NCI-H2081 treated with DMSO at 0.1 percent for 48 hours (cell line): ENCODE data around the gene ZNF44.

Source experiments
- DNase-seq: peaks from one replicate; lab custom pipeline; 2025; lab: John Stamatoyannopoulos, UW

ZNF44 gene

DNA sequence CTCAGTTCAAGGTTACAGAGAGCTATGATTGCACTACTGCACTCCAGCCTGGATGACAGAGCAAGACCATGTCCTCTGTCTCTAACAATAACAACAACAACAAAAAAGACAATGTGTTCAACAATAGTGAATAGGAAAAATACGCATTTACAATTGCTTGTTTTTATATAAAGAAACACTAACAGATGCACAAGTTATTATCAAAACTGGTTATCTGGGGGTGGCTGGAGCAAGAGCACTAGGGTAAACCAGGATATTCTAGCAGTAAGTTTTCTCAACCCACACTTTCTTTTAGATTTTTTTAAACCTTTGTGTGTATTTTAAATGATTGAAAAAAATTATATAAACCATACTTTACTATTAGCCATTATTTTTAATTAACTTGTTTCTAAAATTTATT lies 33.1 kb downstream of the ZNF44 start:
- DNase-seq = no peak

DNA sequence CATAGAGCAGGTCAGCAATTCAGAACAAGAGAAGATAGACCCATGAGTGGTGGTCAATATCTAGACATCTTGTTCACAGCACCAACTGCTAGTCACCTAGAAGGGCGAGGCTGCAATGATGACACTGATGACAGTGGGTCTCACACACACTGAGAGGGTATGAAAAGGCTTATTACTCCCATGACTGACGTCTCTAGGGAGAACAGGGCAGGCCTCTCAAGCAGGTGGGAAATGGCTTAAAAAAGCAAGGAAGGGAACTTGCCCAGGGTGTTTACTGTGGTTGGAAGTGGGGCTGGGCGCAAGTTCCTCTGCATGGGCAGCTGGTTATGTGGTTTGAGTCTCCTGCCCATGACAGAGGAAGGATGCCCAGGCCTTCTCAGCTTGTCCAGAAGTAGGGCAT lies 33.8 kb downstream of the ZNF44 start:
- no peak for DNase-seq

DNA sequence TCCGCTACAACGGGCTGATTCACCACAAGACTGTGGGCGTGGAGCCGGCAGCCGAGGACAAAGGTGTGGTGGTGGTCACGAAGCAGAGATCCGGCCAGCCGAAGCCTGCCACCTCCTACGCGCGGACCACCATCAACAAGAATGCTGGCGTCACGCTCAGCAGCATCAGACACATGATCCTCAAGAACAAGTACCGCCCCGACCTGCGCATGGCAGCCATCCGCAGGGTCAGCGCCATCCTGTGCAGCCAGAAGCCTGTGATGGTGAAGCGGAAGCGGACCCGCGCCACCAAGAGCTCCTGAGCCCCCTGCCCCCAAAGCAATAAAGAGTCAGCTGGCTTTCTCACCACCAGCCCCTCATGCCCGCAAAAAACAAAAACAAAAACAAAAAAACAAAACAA lies 34.4 kb downstream of the ZNF44 start:
- DNase-seq = no peak

DNA sequence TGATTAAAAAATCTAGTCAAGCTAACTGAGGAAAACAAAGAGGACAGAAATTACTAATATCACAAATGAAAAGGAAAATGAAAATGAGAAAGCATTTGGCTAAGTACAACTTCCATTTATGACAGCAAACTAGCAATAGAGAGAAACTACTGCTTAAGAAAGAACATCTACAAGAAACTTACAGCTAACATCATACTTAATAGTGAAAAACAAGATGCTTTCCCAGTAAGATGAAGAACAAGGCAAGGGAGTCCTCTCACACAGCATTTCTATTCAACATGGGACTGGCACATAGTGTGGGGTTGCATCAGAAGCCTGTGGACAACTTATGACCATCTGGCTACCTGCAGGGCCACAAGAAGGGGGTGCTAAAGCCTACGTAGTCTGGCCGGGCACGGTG lies 39.3 kb downstream of the ZNF44 start:
- DNase-seq = no peak

DNA sequence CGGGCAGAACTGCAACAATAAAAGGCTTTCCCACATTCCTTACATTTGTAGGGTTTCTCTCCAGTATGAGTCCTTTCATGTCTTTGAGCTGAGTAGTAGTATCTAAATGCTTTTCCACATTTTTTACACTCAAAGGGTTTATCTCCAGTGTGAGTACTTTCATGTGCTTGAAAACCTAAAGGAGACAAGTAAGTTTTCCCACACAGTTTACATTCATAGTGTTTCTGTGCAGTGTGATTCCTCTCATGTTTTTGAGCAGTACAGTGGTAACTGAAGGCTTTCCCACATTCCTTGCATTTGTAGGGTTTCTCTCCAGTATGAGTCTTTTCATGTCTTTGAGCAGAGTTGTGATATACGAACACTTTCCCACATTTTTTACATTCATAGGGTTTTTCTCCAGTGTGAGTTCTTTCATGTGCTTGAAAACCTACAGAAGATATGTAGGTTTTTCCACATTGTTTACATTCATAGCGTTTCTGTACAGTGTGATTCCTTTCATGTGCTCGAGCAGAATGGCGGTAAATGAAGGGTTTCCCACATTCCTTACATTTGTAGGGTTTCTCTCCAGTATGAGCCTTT lies 47.0 kb downstream of the ZNF44 start:
- no peak for DNase-seq

DNA sequence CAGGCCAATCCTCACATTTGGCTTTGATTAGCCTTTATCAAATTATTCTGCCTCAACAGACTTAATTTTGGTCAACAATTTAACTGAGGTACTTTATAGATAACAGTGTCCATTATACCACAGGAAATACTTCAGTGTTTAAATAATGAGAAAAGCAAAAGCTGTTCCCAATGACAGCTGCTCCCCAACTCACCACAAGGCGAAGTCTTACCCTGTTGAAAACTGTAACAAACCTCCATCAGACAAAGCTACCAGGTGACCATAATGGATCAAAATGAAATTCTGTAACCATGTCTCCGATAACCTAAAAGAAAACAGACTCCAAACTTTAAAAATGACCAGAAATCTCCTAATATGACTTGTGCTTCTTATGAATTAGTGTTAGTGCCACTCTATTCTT lies 50.3 kb downstream of the ZNF44 start:
- no peak for DNase-seq

DNA sequence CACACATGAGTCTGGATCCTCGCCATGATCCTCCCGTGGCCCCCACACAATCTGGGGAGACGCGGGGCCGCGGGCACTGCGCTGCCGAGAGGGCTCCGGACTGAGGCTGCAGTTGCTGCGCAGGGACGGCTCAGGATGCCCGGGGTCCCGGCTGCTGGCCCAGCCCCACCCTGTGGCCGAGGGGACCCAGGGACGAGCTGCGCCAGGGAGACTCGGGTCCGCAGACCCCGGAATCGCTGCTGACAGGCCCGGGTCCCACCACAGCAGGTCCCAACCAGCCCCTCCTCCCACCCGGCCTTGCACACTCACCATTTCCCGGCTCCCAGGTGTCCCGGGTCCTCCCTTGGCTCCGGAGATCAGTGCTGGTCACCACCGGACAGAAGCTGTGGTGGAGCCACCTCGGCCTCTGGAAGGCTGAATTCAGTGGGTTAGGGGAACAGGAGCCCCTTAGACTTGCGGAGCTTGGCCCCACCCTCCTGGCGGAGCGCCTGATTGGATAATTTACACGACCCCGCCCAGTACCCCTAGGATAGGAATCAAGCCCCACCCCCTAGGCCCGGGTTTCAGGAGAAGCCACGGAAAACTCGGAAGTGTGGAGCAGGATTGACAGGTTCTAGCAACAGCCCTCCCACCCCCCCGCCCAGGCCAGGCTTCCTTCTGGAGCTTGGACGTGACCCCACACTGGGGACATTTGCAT lies 57.4 kb downstream of the ZNF44 start:
- no peak for DNase-seq

DNA sequence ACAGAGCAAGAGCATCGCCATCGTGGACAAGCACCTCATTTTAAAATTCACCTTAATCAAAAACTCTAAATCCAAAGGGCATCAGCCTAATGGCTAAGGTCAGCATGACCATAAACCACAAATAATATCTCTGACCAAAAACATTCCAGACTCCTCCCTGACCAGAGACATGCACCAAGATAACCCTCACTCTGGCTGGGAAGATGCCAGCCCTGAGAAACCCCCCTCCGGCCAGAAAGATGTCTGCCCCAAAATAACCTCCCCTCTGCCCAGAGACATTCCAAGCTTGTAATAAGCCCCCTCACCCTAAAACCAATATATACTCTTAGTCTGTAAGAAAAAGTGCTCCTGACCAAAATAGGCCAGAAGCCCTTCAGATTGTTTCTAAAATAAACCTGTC lies 61.7 kb downstream of the ZNF44 start:
- DNase-seq = no peak

DNA sequence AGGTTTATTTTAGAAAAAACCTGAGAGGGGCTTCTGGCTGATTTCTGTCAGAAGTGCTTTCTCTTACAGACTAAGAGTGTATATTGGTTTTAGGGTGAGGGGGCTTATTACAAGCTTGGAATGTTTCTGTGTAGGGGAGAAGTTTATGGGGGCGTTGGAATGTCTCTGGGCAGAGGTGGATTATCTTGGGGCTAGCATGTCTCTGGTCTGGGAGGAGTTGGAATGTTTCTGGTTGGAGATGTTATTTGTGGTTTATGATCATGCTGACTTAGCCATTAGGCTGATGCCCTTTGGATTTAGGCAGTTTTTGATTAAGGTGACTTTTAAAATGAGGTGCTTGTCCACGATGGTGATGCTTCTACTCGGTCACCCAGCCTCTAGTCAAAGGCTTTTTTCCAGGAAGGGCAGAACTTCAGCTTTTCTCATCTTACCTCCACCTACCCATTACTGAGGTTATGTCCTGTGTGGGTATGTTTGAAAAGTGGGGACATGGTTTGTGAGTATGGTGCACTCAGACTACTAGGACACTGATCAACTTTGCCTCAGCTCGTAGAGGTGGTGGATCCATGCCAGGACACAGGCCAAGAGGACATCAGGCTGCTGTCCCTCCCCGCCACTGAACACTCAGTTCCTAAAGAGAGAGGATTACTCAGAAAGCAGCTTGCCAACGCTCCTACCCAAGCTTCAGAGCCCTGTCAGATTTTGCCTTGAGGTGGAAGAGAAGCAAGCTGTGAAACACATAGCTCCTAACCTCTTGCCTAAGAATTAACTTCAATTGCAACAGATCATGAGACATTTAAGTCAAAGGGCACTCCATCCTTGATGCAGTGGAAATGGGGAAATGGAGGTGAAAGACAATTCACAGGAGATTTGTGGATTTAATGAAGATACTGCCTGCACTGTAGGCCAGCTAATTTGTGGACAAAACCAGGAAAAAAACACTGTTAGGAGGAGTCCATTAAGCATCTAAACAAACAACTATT lies 63.6 kb downstream of the ZNF44 start:
- no peak for DNase-seq

DNA sequence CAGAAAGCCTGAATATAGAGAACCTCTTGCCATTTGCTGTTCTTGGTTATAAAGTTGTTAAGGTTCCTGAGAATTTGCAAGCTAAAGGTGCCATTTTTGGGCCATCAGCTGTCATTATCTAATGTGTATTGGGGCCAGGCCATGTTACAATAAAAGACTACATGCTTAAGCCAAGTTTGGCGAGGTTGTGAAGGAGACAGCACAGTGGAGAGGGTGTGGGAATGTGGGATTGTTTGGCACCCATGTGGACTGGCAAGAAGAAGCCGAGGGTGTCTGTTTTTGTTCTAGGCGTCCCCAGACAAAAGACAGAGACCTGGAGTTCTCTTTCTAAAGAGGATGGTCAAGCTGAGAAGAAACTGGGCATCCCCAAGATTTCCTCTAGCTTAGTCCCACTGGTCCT lies 64.7 kb downstream of the ZNF44 start:
- no peak for DNase-seq

DNA sequence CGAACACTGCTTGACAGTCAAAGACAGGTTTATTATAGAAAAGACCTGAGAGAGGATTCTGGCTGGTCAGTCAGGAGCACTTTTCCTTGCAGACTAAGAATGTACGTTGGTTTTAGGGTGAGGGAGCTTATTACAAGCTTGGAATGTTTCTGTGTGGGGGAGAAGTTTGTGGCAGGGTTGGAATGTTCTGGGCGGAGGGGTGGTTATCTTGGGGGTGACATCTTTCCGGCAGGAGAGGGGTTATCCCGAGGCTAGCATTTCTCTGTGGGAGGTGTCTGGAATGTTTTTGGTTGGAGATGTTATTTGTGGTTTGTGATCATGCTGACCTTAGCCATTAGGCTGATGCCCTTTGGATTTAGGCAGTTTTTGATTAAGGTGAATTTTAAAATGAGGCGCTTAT lies 70.0 kb downstream of the ZNF44 start:
- no peak for DNase-seq

DNA sequence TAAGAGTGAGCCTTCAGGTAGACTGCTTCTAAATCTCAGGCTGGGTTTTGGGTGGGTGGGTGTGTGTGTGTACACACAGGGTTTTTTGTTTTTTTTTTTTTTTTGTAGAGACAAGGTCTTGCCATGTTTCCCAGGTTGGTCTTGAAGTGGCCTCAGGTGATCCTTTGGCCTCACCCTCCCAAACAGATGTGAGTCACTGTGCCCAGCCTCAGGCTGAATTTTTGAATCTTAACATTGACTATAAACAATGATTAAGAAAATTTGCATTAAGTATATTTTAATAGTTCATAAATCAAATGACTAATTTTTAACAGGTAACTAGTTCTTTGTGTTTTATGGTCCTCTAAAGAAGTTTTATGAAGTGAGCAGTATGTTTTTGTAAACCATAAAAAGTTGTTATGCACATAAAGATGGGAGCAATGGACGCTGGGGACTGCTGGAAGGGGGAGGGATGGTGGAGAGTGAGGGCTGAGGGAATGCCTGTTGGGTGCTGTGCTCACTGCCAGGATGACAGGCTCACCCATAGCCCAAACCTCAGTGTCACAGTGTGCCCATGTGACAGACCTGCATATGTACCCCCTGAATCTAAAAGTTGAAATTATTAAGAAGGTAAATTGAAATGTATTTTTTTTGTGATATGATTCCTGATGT lies 71.6 kb downstream of the ZNF44 start:
- no peak for DNase-seq
